Panc1 (cell line): ENCODE data around the gene TIA1. TPM values are rescaled to one million over a fixed set of nuclear protein-coding genes. Genes with fewer than 3 reads are reported as not detected.

ENCODE experiments used
- ATAC-seq: fragments of 200-7000 bp; cut with Tn5 transposase; 2 replicates; pipeline ENCODE4 v1.9.1; 2020; ENCODE audit warnings: mild to moderate bottlenecking, moderate library complexity
- BruUV-seq: library from RNA; stranded (reverse); fragments of 400-500 nt; replicated peaks from 2 replicates; lab custom pipeline; 2021; lab: Mats Ljungman, UMichigan
- CTCF ChIA-PET: fragments of 300-600 bp; sonication (Branson Sonifier 250); formaldehyde crosslinking; loops from one replicate; lab custom pipeline; 2022; ENCODE audit warnings: antibody characterized with exemption; lab: Charles Lee
- POLR2A ChIA-PET: fragments of 300-600 bp; sonication (Branson Sonifier 250); formaldehyde crosslinking; loops from one replicate; lab custom pipeline; 2022; ENCODE audit warnings: antibody characterized with exemption; lab: Charles Lee
- DNase-seq: peaks from one replicate; pipeline ENCODE4 v3.0.0-alpha.2; 2010; ENCODE audit warnings: low read depth, low spot score
- H3K27ac ChIP-seq: 2 replicates; pipeline ENCODE4 v1.5.1; 2011; ENCODE audit warnings: mild to moderate bottlenecking, low read length, inconsistent platforms
- H3K27me3 ChIP-seq: fragments of 200-500 bp; sonication (Bioruptor generic); 2 replicates; pipeline ENCODE4 v1.6.0; 2014; ENCODE audit warnings: low read length, inconsistent platforms; ENCODE audit not compliant: control insufficient read depth, insufficient read depth
- H3K36me3 ChIP-seq: fragments of 200-500 bp; sonication (Bioruptor generic); 2 replicates; pipeline ENCODE4 v1.5.1; 2014; ENCODE audit warnings: inconsistent platforms, mild to moderate bottlenecking, low read length, moderate library complexity; ENCODE audit not compliant: control insufficient read depth, insufficient read depth
- H3K4me1 ChIP-seq: 2 replicates; pipeline ENCODE4 v1.5.1; 2011; ENCODE audit warnings: inconsistent platforms, mild to moderate bottlenecking, low read length, moderate library complexity; ENCODE audit not compliant: control insufficient read depth, insufficient read depth
- H3K4me3 ChIP-seq, 2 experiments: 2 replicates each; pipeline ENCODE4 v1.5.1; 2011 to 2012; ENCODE audit warnings: low read depth in 2 of 2, low read length in 2 of 2, mild to moderate bottlenecking in 2 of 2, inconsistent platforms in 1 of 2, moderate library complexity in 1 of 2
- H3K9me3 ChIP-seq: fragments of 200-500 bp; sonication (Bioruptor generic); 2 replicates; pipeline ENCODE4 v1.5.1; 2014; ENCODE audit warnings: low read depth, mild to moderate bottlenecking, inconsistent platforms, low read length, moderate library complexity; ENCODE audit not compliant: control insufficient read depth, insufficient read depth
- POLR2AphosphoS5 ChIP-seq: IDR thresholded peaks from 2 replicates; pipeline ENCODE4 v1.6.1; 2012; ENCODE audit warnings: mild to moderate bottlenecking, low read depth, low read length, moderate library complexity
- SIN3A ChIP-seq: IDR thresholded peaks from 2 replicates; pipeline ENCODE4 v1.6.1; 2012; ENCODE audit warnings: low read depth, mild to moderate bottlenecking, low read length, moderate library complexity, borderline replicate concordance; ENCODE audit not compliant: insufficient read depth
- TCF7L2 ChIP-seq: IDR thresholded peaks from 2 replicates; pipeline ENCODE4 v1.6.1; 2011; ENCODE audit warnings: mild to moderate bottlenecking, low read depth, low read length, inconsistent platforms
- in situ Hi-C: cut with HindIII; loops from 2 replicates; pipeline ENCODE4 v1.10.0; 2016; ENCODE audit warnings: low sequenced_read_pairs, low pct_unique_long_range_greater_than_20kb
- intact Hi-C: fragments of 100-400 bp; cut with micrococcal nuclease; formaldehyde crosslinking; loops from one replicate; pipeline ENCODE4 v1.10.0; 2022; ENCODE audit not compliant: unreplicated experiment
- total RNA-seq: library from RNA; stranded (reverse); gene quantifications from one replicate; pipeline ENCODE4 v1.2.1, GENCODE V29; 2021; ENCODE audit not compliant: unreplicated experiment
- TF ChIP-seq, protein P1 (sequence below), 2 experiments: IDR thresholded peaks; 2 replicates each; pipeline ENCODE4 v1.6.1; 2011 to 2012; ENCODE audit warnings: low read depth in 2 of 2, control low read depth in 1 of 2, low read length in 1 of 2, mild to moderate bottlenecking in 1 of 2, moderate library complexity in 1 of 2; ENCODE audit not compliant: insufficient read depth in 1 of 2
- TF ChIP-seq, protein P2 (sequence below): fragments of 450-650 bp; IDR thresholded peaks from 2 replicates; pipeline ENCODE4 v1.5.1; 2017; ENCODE audit warnings: mild to moderate bottlenecking

Gene TIA1
- total RNA-seq, 1 experiment from 2014 or later = 113 TPM

DNA sequence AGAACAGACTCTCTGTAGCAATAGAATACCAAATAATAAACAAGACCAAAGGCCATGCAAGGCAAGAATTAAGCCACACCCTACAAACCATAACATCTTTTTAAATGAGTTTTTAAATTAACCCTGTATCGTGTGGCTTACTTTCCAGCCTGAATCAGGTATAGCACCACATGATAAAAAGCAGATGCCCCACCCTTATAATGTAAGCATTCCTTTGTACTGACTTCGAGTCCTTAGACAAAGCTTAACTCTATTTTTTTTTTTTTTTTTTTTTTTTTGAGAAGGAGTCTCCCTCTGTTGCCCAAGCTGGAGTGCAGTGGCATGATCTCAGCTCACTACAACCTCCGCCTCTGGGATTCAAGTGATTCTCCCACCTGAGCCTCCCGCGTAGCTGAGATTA lies 55.9 kb downstream of the TIA1 start:
- no peak overlapping the region for H3K4me3 ChIP-seq
- CTCF ChIA-PET = no interaction called here
- no peaks in the 10 kb centered on the region for H3K4me1 ChIP-seq
- ATAC-seq = no peak
- no peak overlapping the region for H3K27ac ChIP-seq
- no peaks in the 10 kb centered on the region for H3K36me3 ChIP-seq
- DNase-seq = no peak
- H3K27me3 ChIP-seq = no peaks in the 10 kb centered on the region
- BruUV-seq = no TSS peak
- no peaks in the 10 kb centered on the region for H3K9me3 ChIP-seq
- intact Hi-C loops (no loop called here), in situ Hi-C loops (no loop called here)
- POLR2A ChIA-PET = no interaction called here
- TF ChIP-seq, protein P1, sequence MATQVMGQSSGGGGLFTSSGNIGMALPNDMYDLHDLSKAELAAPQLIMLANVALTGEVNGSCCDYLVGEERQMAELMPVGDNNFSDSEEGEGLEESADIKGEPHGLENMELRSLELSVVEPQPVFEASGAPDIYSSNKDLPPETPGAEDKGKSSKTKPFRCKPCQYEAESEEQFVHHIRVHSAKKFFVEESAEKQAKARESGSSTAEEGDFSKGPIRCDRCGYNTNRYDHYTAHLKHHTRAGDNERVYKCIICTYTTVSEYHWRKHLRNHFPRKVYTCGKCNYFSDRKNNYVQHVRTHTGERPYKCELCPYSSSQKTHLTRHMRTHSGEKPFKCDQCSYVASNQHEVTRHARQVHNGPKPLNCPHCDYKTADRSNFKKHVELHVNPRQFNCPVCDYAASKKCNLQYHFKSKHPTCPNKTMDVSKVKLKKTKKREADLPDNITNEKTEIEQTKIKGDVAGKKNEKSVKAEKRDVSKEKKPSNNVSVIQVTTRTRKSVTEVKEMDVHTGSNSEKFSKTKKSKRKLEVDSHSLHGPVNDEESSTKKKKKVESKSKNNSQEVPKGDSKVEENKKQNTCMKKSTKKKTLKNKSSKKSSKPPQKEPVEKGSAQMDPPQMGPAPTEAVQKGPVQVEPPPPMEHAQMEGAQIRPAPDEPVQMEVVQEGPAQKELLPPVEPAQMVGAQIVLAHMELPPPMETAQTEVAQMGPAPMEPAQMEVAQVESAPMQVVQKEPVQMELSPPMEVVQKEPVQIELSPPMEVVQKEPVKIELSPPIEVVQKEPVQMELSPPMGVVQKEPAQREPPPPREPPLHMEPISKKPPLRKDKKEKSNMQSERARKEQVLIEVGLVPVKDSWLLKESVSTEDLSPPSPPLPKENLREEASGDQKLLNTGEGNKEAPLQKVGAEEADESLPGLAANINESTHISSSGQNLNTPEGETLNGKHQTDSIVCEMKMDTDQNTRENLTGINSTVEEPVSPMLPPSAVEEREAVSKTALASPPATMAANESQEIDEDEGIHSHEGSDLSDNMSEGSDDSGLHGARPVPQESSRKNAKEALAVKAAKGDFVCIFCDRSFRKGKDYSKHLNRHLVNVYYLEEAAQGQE (IDR thresholded peaks at IDR 0.05; ENCODE audit: insufficient read depth in 1 of 2, low read depth in 2 of 2, low read length in 1 of 2) = no peak
- TF ChIP-seq SIN3A = no peak
- no peak for TF ChIP-seq TCF7L2
- no peak for TF ChIP-seq POLR2AphosphoS5
- TF ChIP-seq, protein P2, sequence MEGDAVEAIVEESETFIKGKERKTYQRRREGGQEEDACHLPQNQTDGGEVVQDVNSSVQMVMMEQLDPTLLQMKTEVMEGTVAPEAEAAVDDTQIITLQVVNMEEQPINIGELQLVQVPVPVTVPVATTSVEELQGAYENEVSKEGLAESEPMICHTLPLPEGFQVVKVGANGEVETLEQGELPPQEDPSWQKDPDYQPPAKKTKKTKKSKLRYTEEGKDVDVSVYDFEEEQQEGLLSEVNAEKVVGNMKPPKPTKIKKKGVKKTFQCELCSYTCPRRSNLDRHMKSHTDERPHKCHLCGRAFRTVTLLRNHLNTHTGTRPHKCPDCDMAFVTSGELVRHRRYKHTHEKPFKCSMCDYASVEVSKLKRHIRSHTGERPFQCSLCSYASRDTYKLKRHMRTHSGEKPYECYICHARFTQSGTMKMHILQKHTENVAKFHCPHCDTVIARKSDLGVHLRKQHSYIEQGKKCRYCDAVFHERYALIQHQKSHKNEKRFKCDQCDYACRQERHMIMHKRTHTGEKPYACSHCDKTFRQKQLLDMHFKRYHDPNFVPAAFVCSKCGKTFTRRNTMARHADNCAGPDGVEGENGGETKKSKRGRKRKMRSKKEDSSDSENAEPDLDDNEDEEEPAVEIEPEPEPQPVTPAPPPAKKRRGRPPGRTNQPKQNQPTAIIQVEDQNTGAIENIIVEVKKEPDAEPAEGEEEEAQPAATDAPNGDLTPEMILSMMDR = no peak

DNA sequence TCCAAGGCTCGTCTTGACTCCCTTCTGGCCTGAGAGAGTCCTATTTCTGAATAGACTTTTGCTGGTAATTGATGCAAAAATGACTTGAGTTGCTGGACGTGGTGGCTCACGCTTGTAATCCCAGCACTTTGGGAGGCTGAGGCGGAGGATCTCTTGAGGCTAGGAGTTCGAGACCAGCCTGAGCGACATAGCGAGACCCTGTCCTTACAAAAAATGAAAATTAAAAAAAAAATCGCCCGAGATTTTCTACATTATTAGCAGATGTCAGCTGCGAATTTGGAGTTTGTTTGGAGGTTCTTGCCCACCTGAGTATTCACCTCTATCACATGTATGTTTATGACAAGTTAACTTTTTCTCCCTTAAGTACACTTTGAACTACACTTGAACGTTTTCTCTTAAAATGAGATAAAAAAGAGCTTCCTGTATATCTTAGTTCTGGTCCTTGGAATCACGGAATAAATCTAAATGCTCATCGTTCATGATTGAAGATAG lies 57.1 kb downstream of the TIA1 start:
- Histone ChIP-seq H3K4me3 (peak overlapping the region; percentile 62 to 79), H3K4me1 (no peaks in the 10 kb centered on the region), H3K27me3 (no peaks in the 10 kb centered on the region), H3K27ac (peak overlapping the region; percentile 92), H3K9me3 (no peaks in the 10 kb centered on the region), H3K36me3 (no peaks in the 10 kb centered on the region)
- in situ Hi-C loops (no loop called here), intact Hi-C loops (no loop called here)
- DNase-seq = no peak
- BruUV-seq = no TSS peak
- CTCF ChIA-PET = interaction anchor here (0.6 to 0.8 kb wide), 3 partner anchors 23 to 279 kb away, joined by 3 read pairs; no protein-coding TSS in a partner anchor
- ATAC-seq = no peak
- POLR2A ChIA-PET = interaction anchor here (0.9 to 1.1 kb wide), 2 partner anchors 12 to 277 kb away, joined by 3 to 4 read pairs; no protein-coding TSS in a partner anchor
- TF ChIP-seq SIN3A = no peak
- TF ChIP-seq, protein P2 = no peak
- TF ChIP-seq, protein P1 (IDR thresholded peaks at IDR 0.05; ENCODE audit: insufficient read depth in 1 of 2, low read depth in 2 of 2, low read length in 1 of 2) = no peak
- no peak for TF ChIP-seq POLR2AphosphoS5
- no peak for TF ChIP-seq TCF7L2
